Choroid plexus epithelial cell (primary cell): ENCODE measurements around the gene NFASC.

Source experiments
- DNase-seq: peaks from one replicate; pipeline ENCODE4 v3.0.0-alpha.2; 2010; ENCODE audit warnings: low read depth
- H3K4me3 ChIP-seq: 2 replicates; pipeline ENCODE4 v1.5.1; 2011; ENCODE audit warnings: low read depth, mild to moderate bottlenecking, control low read depth, low read length, moderate library complexity
- TF ChIP-seq, protein P1 (sequence below): conservative IDR thresholded peaks from 2 replicates; pipeline ENCODE4 v1.5.1; 2011; ENCODE audit warnings: low read depth, mild to moderate bottlenecking, control low read depth, inconsistent platforms, low read length, moderate library complexity

The NFASC gene

DNA sequence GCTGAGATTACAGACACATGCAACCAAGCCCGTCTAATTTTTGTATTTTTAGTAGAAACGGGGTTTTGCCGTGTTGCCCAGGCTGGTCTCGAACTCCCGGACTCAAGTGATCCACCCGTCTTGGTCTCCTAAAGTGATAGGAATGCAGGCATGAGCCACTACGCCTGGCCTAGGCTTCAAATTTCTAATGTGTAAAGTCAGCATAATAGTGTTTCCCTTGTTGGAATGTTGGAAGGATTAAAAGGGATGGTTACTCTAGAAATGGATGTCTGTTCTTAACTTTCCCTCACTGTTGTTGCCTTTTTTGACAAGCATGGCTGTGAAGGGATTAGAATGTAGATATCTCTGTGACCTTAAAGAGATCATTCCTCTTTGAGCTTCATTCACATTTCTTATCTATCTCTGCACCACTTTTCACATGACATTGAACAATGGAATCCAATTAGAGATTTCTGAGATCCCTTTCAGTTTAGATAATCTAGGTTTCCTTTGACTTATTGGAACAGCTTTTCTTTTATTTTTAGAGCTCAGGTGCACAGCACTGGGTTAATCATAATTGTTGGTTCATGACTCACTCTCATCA, 33.7 kb downstream of the NFASC start:
- no peak overlapping the region for H3K4me3 ChIP-seq
- no peak for DNase-seq
- TF ChIP-seq, protein P1, sequence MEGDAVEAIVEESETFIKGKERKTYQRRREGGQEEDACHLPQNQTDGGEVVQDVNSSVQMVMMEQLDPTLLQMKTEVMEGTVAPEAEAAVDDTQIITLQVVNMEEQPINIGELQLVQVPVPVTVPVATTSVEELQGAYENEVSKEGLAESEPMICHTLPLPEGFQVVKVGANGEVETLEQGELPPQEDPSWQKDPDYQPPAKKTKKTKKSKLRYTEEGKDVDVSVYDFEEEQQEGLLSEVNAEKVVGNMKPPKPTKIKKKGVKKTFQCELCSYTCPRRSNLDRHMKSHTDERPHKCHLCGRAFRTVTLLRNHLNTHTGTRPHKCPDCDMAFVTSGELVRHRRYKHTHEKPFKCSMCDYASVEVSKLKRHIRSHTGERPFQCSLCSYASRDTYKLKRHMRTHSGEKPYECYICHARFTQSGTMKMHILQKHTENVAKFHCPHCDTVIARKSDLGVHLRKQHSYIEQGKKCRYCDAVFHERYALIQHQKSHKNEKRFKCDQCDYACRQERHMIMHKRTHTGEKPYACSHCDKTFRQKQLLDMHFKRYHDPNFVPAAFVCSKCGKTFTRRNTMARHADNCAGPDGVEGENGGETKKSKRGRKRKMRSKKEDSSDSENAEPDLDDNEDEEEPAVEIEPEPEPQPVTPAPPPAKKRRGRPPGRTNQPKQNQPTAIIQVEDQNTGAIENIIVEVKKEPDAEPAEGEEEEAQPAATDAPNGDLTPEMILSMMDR = no peak

DNA sequence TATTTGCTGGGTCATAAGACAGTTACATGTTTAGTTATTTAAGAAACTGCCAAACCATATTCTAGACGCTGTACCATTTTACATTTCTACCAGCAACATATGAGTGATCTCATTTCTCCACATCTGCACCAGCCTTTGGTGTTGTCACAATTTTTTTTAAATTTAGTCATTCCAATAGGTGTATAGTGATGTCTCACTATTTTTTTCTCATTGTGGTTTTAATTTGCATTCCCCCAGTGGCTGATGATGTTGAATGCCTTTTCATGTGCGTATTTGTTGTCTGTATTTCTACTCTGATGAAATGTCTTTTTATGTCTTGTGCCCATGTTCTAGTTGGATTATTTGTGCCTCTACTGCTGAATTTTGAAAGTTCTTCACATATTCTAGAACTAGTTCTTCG, 38.4 kb downstream of the NFASC start:
- TF ChIP-seq, protein P1 = no peak
- H3K4me3 ChIP-seq = no peak overlapping the region
- no peak for DNase-seq

DNA sequence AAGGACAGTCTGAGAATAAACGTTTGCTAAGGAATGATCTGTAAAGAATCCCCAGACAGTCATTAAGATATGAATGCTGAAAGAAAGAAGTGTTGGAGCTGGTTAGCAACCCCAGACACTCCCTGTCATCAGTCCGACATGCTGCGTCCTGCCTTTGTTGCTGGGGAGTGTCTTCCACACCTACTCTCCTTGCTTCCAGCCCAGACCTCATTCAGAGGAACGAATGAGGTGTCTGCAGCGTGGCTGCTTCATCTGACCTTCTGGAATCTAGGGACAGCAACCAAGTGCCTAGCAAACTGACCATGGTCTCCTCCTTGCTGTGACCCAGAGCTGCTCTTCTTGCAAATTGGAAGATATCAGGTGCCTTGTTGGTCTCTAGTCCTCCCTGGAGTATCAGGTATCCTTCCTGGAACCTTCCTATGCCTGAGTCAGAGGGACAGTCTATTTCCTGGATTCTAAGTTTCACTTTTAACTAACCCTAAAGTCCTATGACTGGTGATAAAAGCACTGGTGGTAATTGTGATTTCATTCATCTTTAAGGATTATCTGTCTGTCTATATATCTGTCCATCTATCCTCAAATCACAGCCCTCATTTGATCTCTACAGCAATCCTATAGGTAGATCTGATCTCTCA, 45.3 kb downstream of the NFASC start:
- TF ChIP-seq, protein P1 = no peak
- no peak overlapping the region for H3K4me3 ChIP-seq
- DNase-seq = no peak

DNA sequence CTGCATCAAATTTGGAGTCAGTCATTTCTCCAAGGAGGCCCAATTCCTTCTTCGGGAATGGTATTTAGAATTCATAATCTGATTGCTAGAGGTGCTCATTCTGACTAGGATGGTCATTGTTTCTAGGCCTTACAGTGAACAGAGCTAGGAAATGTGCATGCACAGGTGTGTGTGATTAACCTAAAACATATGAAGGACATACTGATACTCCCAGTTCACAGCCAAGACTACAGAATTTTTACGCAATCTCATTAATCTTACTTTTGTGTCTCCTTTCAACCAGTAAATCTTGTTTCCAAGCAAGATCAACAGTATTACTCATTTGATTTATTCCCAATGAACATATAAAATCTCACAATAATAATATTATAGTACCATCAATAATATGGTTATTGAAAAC, 47.1 kb downstream of the NFASC start:
- DNase-seq = no peak
- TF ChIP-seq, protein P1 = no peak
- H3K4me3 ChIP-seq = no peak overlapping the region

DNA sequence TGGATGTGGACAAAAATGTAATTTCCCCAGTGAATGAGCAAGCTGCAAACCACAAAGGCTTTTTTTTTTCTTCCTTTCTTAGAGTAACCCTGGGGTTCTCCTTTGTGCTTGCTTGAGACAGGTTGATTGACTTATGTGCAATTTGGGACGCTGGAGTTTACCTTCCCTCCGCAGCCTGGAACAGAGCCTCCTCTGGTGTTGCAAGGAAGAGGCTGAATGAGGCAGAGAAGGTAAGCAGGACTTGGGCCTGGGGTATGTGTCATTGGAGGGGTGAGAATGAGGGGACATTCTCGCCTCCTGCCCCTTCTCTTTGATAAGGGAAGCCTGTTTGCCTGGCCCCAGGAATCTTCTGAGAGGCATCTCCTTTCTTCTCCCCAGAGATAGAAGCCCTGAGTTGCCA, 49.8 kb downstream of the NFASC start:
- H3K4me3 ChIP-seq = no peak overlapping the region
- DNase-seq = no peak
- TF ChIP-seq, protein P1 = no peak

DNA sequence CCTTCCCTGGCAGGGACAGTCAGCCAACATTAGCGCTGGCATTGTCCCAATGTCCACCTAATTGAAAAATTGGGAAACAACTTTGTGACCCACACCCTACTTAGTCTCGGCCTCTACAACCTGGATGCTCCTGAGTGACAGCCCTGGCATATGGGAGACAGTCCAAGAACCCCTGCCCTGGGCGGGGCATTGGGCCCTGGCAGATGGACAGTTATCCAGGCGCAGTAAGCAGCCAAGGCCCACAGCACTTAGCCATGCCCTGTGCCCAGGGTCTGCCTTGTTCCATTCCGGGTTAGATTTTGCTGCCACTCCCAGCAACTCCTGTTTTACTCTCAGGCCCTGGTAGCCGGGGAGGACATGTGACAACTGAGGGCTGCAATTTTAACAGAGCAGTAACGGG, 50.3 kb downstream of the NFASC start:
- TF ChIP-seq, protein P1 = no peak
- DNase-seq = no peak
- no peak overlapping the region for H3K4me3 ChIP-seq
